NCI-H1436 treated with DMSO at 0.1 percent for 48 hours (cell line): Measurements from ENCODE around the gene RBM20.

Experiments used
- DNase-seq: peaks from one replicate; lab custom pipeline; 2025; lab: John Stamatoyannopoulos, UW

RBM20 gene

GRCh38 chr10:110739811-110740271 is 95.7 kb downstream of the RBM20 start:
- DNase-seq: no peak

GRCh38 chr10:110742801-110743200 is 98.7 kb downstream of the RBM20 start:
- no peak for DNase-seq

- DNase-seq: no peak
These were observed 100.6 kb downstream of the RBM20 start for GRCh38 chr10:110744782-110745181.

- no peak for DNase-seq
These were observed 102.2 kb downstream of the RBM20 start for GRCh38 chr10:110746254-110746826.

GRCh38 chr10:110746969-110747608 is 103.0 kb downstream of the RBM20 start:
- DNase-seq: no peak

- DNase-seq: no peak
These were observed 103.7 kb downstream of the RBM20 start for GRCh38 chr10:110747609-110748464.

GRCh38 chr10:110748970-110749369 is 104.8 kb downstream of the RBM20 start:
- no peak for DNase-seq

GRCh38 chr10:110750931-110751330 is 106.8 kb downstream of the RBM20 start:
- DNase-seq: no peak

GRCh38 chr10:110751850-110752249 is 107.7 kb downstream of the RBM20 start:
- no peak for DNase-seq

GRCh38 chr10:110753462-110753861 is 109.3 kb downstream of the RBM20 start:
- DNase-seq: no peak

- no peak for DNase-seq
These were observed 110.4 kb downstream of the RBM20 start for GRCh38 chr10:110754375-110755105.

GRCh38 chr10:110755781-110756180 is 111.6 kb downstream of the RBM20 start:
- no peak for DNase-seq

- DNase-seq: no peak
These were observed 112.7 kb downstream of the RBM20 start for GRCh38 chr10:110756876-110757275.

- no peak for DNase-seq
These were observed 113.5 kb downstream of the RBM20 start for GRCh38 chr10:110757586-110757985.

GRCh38 chr10:110758128-110758765 is 114.1 kb downstream of the RBM20 start:
- no peak for DNase-seq

GRCh38 chr10:110758898-110759297 is 114.8 kb downstream of the RBM20 start:
- no peak for DNase-seq

GRCh38 chr10:110759523-110759922 is 115.4 kb downstream of the RBM20 start:
- no peak for DNase-seq

- DNase-seq: peak; percentile 96
These were observed 118.1 kb downstream of the RBM20 start for GRCh38 chr10:110762109-110762848.

GRCh38 chr10:110762849-110763211 is 118.7 kb downstream of the RBM20 start:
- DNase-seq: no peak

GRCh38 chr10:110764378-110764777 is 120.2 kb downstream of the RBM20 start:
- DNase-seq: no peak
